HG02943 (cell line): ENCODE measurements around the gene MAP3K14.
"Not testable (repeated sequence)": the region's sequence is repeated elsewhere in the genome, so short reads cannot be mapped to it uniquely, and the experiment has no call there.

Experiments used
- ATAC-seq: cut with Tn5 transposase; IDR thresholded peaks from one replicate; pipeline ENCODE4 v1.9.1; 2021; ENCODE audit warnings: mild to moderate bottlenecking, low read depth, moderate library complexity; ENCODE audit not compliant: unreplicated experiment

Gene MAP3K14

GRCh38 chr17:45302649-45303173, 14.1 kb downstream of the MAP3K14 start:
- peak; percentile 54 for ATAC-seq

- ATAC-seq: not testable (repeated sequence)
Observed at GRCh38 chr17:45302220-45302619, 14.6 kb downstream of the MAP3K14 start.

- no peak for ATAC-seq
Observed at GRCh38 chr17:45301674-45302073, 15.1 kb downstream of the MAP3K14 start.

- no peak for ATAC-seq
Observed at GRCh38 chr17:45300060-45300751, 16.6 kb downstream of the MAP3K14 start.

- ATAC-seq: no peak
Observed at GRCh38 chr17:45299361-45299760, 17.5 kb downstream of the MAP3K14 start.

- no peak for ATAC-seq
Observed at GRCh38 chr17:45298546-45299285, 18.1 kb downstream of the MAP3K14 start.

GRCh38 chr17:45296833-45297124, 20.0 kb downstream of the MAP3K14 start:
- ATAC-seq: no peak

GRCh38 chr17:45296003-45296832, 20.6 kb downstream of the MAP3K14 start:
- ATAC-seq: no peak

- no peak for ATAC-seq
Observed at GRCh38 chr17:45294506-45294905, 22.3 kb downstream of the MAP3K14 start.

GRCh38 chr17:45293413-45294211, 23.2 kb downstream of the MAP3K14 start:
- no peak for ATAC-seq

- ATAC-seq: no peak
Observed at GRCh38 chr17:45292696-45293412, 24.0 kb downstream of the MAP3K14 start.

- no peak for ATAC-seq
Observed at GRCh38 chr17:45291171-45291805, 25.5 kb downstream of the MAP3K14 start.

GRCh38 chr17:45290269-45290765, 26.5 kb downstream of the MAP3K14 start:
- no peak for ATAC-seq

GRCh38 chr17:45289301-45290268, 27.2 kb downstream of the MAP3K14 start:
- no peak for ATAC-seq

GRCh38 chr17:45288825-45289224, 28.0 kb downstream of the MAP3K14 start:
- no peak for ATAC-seq

GRCh38 chr17:45287526-45288500, 29.0 kb downstream of the MAP3K14 start:
- no peak for ATAC-seq

GRCh38 chr17:45286286-45286685, 30.5 kb downstream of the MAP3K14 start:
- no peak for ATAC-seq
